Renal pelvis (tissue), 4 donors: Measurements from ENCODE around the gene STOX2. TPM values are rescaled to one million over a fixed set of nuclear protein-coding genes. Genes with fewer than 3 reads are reported as not detected.

Experiments
- DNase-seq: peaks from one replicate; pipeline ENCODE4 v3.0.0-alpha.2; 2013
- polyA plus RNA-seq, 3 donors: library from polyadenylated mRNA; unstranded; fragments of 120-200 nt; gene quantifications; one replicate each; pipeline ENCODE4 v1.2.1, GENCODE V29; 2013; ENCODE audit not compliant: insufficient read length in 3 of 3

STOX2 gene
- polyA plus RNA-seq, 3 donors, result 10.0 to 13.2 (median 10.3) TPM

GRCh38 chr4:183885205-183885720, 19.8 kb upstream of the STOX2 start:
- DNase-seq, result no peak

- DNase-seq, result no peak
These were observed 17.8 kb upstream of the STOX2 start for GRCh38 chr4:183887351-183887750.

GRCh38 chr4:183888564-183888963, 16.5 kb upstream of the STOX2 start:
- no peak for DNase-seq

GRCh38 chr4:183889190-183889589, 15.9 kb upstream of the STOX2 start:
- no peak for DNase-seq

- DNase-seq, result no peak
These were observed 7.9 kb upstream of the STOX2 start for GRCh38 chr4:183897193-183897592.

GRCh38 chr4:183898456-183898855, 6.7 kb upstream of the STOX2 start:
- DNase-seq, result no peak

GRCh38 chr4:183903021-183903760, 1.9 kb upstream of the STOX2 start:
- DNase-seq, result no peak

- peak; percentile 58 for DNase-seq
These were observed 734 bp downstream of the STOX2 start for GRCh38 chr4:183905593-183906488.

GRCh38 chr4:183906489-183906738, 1.3 kb downstream of the STOX2 start:
- DNase-seq, result no peak

- peak; percentile 24 for DNase-seq
These were observed 1.9 kb downstream of the STOX2 start for GRCh38 chr4:183906739-183907651.

GRCh38 chr4:183907871-183908683, 3.0 kb downstream of the STOX2 start:
- DNase-seq, result peak; percentile 38

GRCh38 chr4:183909187-183909586, 4.1 kb downstream of the STOX2 start:
- DNase-seq, result no peak

GRCh38 chr4:183909801-183910200, 4.7 kb downstream of the STOX2 start:
- DNase-seq, result peak; percentile 24

- DNase-seq, result no peak
These were observed 7.5 kb downstream of the STOX2 start for GRCh38 chr4:183912585-183912984.

- DNase-seq, result no peak
These were observed 10.9 kb downstream of the STOX2 start for GRCh38 chr4:183915976-183916375.

GRCh38 chr4:183918696-183919095, 13.6 kb downstream of the STOX2 start:
- DNase-seq, result no peak

- no peak for DNase-seq
These were observed 14.0 kb downstream of the STOX2 start for GRCh38 chr4:183919141-183919540.

GRCh38 chr4:183920512-183920911, 15.4 kb downstream of the STOX2 start:
- DNase-seq, result no peak

GRCh38 chr4:183921335-183921734, 16.2 kb downstream of the STOX2 start:
- no peak for DNase-seq

- DNase-seq, result no peak
These were observed 19.4 kb downstream of the STOX2 start for GRCh38 chr4:183924362-183925044.

- no peak for DNase-seq
These were observed 21.8 kb downstream of the STOX2 start for GRCh38 chr4:183926950-183927349.
